Heart right ventricle (tissue), 16 donors: ENCODE measurements around the gene OR2V1. TPM values are rescaled to one million over a fixed set of nuclear protein-coding genes. Genes with fewer than 3 reads are reported as not detected.

Experiments used
- ATAC-seq, 8 donors: fragments of 200-7000 bp; cut with Tn5 transposase; one replicate each; pipeline ENCODE4 v1.9.1; 2020; ENCODE audit warnings: mild to moderate bottlenecking in 8 of 8, moderate library complexity in 8 of 8, moderate number of reproducible peaks in 1 of 8
- DNase-seq, 2 donors: peaks; one replicate each; pipeline ENCODE4 v3.0.0-alpha.2; 2020
- H3K27ac ChIP-seq, 10 donors: fragments of 200-600 bp; sonication (generic) in 2 of 10; one replicate each; pipeline versions ENCODE4 v1.5.0 to v1.8.0; 2020 to 2022; ENCODE audit warnings: mild to moderate bottlenecking in 3 of 10
- H3K27me3 ChIP-seq, 7 donors: fragments of 200-600 bp; one replicate each; pipeline ENCODE4 v1.8.0; 2021 to 2022; ENCODE audit warnings: mild to moderate bottlenecking in 2 of 7
- H3K36me3 ChIP-seq, 9 donors: fragments of 200-600 bp; sonication (generic) in 1 of 9; one replicate each; pipeline versions ENCODE4 v1.5.0 to v1.8.0; 2020 to 2022; ENCODE audit warnings: mild to moderate bottlenecking in 2 of 9
- H3K4me1 ChIP-seq, 9 donors: fragments of 200-600 bp; sonication (generic) in 1 of 9; one replicate each; pipeline versions ENCODE4 v1.5.0 to v1.8.0; 2020 to 2022; ENCODE audit warnings: mild to moderate bottlenecking in 4 of 9
- H3K4me3 ChIP-seq, 10 donors: fragments of 200-600 bp; sonication (generic) in 2 of 10; one replicate each; pipeline versions ENCODE4 v1.5.0 to v1.8.0; 2020 to 2022; ENCODE audit warnings: mild to moderate bottlenecking in 7 of 10, moderate library complexity in 2 of 10
- H3K9me3 ChIP-seq, 11 donors: fragments of 200-600 bp in 10 of 11; sonication (generic) in 2 of 11; one replicate each; pipeline versions ENCODE4 v1.5.0 to v1.8.0; 2013 to 2022; ENCODE audit warnings: mild to moderate bottlenecking in 2 of 11, control low read depth in 1 of 11, moderate library complexity in 1 of 11
- WGBS, 2 donors: extraction: QIAGEN DNeasy Blood & Tissue Kit; methylation state at CpG; one replicate each; pipeline ENCODE4 v1.1.7; 2013; ENCODE audit warnings: inconsistent platforms in 1 of 2; 5-methylcytosine and 5-hydroxymethylcytosine counted together
- intact Hi-C, 10 donors: fragments of 100-400 bp; cut with DNase I; formaldehyde crosslinking; loops; one replicate each; pipeline versions ENCODE4 v1.11.1 to v1.14.2; 2022
- polyA plus RNA-seq, 2 donors: library from polyadenylated mRNA; stranded (reverse); fragments of 200-250 nt; gene quantifications; one replicate each; pipeline ENCODE4 v1.2.3, GENCODE V29; 2013
- total RNA-seq, 10 donors: library from RNA; stranded (reverse); fragmentation: NEBNext Ultra II Directional in 3 of 10; extraction: Animal tissue kit (Norgen Biotek cat#: 25700) in 3 of 10; gene quantifications; one replicate each; pipeline versions ENCODE4 v1.2.1 to v1.2.4, GENCODE V29; 2021 to 2023
- TF ChIP-seq, protein P1 (sequence below), 9 donors: fragments of 200-600 bp; sonication (generic) in 2 of 9; IDR thresholded peaks; one replicate each; pipeline versions ENCODE4 v1.5.0 to v1.8.0; 2021 to 2022; ENCODE audit warnings: antibody characterized with exemption in 9 of 9, mild to moderate bottlenecking in 5 of 9, moderate library complexity in 1 of 9
- donor health status: Arrhythmogenic right ventricular cardiomyopathy.
- donor health status: ischemic (EF 13 %, LVEDD 7.1; RV severe dilation, severe dysfunction).
- donor health status: healthy with polysubstance abuse.
- donor health status: DM: no; HTN: yes; CAD: no.
- donor health status: DM: no; HTN: no; CAD: no.
- donor health status: ischemic (EF 25% LVEDD 6.9; RV normal size, moderate dysfunction).
- donor health status: ischemic (EF 25% LVEDD 5.7; RV mildly dilated, moderate dysfunction).
- donor health status: healthy.
- donor health status: DM: yes; HTN: yes; CAD: no.
- donor health status: Ischemic cardiomyopathy.
- donor health status: ischemic (EF 35%, LVEDD 5.7; RV mildly dilated, moderate dysfunction).
- donor health status: nonischemic (EF 11% LVEDD 7.7; RV severe dilation, severe dysfunction).
- donor health status: DM: yes; HTN: yes; CAD: no.
- donor health status: PGD.
- donor health status: ischemic (EF 29% LVEDD 5.4; RV normal size, mild dysfunction).
- donor health status: nonischemic (EF 23%, LVEDD 6.1; RV moderate dilation, normal function).

The OR2V1 gene
- total and polyA plus RNA-seq, 12 donors, result not detected

DNA sequence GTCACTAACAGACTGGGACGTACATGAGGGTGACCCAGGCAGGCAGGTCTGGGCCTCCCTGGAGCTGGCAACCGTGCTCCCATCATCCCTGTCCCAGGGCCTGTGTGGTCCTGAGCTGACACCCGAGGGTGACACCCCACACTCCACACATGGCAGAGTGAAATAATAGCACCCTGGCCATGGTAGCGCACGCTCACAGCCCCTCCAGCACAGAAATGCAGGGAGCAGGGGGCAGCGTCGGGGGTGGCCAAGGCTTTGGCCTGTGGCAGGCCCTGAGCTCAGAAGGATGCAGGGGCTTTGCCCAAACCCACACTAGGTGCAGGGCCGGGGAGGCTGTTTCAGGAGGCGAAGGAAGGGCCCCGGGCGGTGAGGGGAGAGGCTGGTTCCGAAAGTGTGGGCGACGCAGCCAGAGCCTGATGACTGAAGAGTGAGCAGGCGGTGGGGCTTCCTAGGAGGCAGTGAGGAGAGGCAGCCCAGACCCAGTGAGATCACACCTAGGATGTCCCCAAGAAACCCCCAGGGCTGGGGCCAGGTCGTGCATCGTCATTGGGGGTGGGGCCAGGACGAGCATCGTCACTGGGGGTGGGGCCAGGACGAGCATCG is 29.3 kb upstream of the OR2V1 start:
- DNase-seq (peak; percentile 20 to 42), ATAC-seq (peak; percentile 34 to 80 (median 64))
- H3K27ac ChIP-seq, result peak overlapping the region in 7 of 10 donors; percentile 5 to 82 (median 52)
- peaks cover 0 to 15% (median 5%) of the 10 kb centered on the region in 9 donors for H3K4me1 ChIP-seq
- TF ChIP-seq, protein P1, sequence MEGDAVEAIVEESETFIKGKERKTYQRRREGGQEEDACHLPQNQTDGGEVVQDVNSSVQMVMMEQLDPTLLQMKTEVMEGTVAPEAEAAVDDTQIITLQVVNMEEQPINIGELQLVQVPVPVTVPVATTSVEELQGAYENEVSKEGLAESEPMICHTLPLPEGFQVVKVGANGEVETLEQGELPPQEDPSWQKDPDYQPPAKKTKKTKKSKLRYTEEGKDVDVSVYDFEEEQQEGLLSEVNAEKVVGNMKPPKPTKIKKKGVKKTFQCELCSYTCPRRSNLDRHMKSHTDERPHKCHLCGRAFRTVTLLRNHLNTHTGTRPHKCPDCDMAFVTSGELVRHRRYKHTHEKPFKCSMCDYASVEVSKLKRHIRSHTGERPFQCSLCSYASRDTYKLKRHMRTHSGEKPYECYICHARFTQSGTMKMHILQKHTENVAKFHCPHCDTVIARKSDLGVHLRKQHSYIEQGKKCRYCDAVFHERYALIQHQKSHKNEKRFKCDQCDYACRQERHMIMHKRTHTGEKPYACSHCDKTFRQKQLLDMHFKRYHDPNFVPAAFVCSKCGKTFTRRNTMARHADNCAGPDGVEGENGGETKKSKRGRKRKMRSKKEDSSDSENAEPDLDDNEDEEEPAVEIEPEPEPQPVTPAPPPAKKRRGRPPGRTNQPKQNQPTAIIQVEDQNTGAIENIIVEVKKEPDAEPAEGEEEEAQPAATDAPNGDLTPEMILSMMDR (IDR thresholded peaks at IDR 0.05), result no peak
- intact Hi-C loops, result loop anchor here in 3 of 10 donors (10.0 kb wide), 2 partner anchors 115 to 295 kb away; partner anchors contain the start of genes BTNL9 (in 2 of the 3) and ZFP62 (in 1 of the 3)
- 56 to 63% methylated on average over 19 to 21 of the region's 21 CpGs for WGBS, 2 donors
- H3K9me3 ChIP-seq, result no peaks in the 10 kb centered on the region
- peak overlapping the region in 9 of 10 donors; percentile 18 to 50 (median 36) for H3K4me3 ChIP-seq
- no peaks in the 10 kb centered on the region for H3K36me3 ChIP-seq
- H3K27me3 ChIP-seq, result peaks cover 0 to 34% (median 13%) of the 10 kb centered on the region in 7 donors

DNA sequence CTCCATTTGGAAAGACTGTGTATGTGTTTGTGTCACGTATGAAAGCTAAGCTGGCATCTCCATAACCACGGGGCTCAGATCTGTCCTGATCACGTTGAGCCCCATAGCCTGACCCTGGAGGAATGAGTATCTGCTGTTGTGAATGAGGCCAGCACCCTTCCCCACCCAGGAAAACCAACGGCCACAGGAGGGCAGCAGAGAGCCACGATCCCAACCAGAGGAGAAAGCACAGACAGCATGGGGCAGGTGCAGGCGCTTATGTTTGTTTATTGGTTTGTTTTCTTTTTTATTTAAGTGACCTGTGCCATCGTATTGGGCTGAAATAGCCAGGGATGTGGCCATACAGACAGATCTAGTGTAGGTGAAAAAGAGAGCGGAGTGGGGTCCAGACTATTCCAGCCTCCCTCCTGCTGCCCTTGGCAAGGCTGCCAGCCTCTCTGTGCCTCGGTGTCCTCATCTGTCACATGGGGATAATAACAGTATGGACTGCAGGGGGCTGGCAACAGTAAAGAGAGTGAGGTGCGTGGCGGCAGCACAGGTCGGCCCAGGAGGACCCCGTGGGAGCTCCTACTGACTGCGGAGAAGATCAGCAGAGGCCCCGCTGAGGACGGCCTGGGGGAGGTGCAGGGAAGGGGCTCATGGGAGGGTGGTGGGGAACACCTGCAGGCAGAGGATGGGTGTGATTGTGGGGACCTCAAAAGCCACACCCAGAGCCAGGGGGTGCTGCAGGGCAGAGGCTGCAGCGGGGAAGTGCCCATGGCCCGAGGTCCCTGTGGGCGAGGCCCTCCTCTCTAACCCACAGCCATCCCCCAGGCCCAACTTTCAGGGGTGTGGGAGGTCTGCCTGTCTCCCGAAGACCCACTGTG is 28.6 kb upstream of the OR2V1 start:
- no peaks in the 10 kb centered on the region for H3K36me3 ChIP-seq
- peak; percentile 82 to 88 for DNase-seq
- peak; percentile 85 to 96 (median 90) for ATAC-seq
- TF ChIP-seq, protein P1 (IDR thresholded peaks at IDR 0.05), result peak; percentile 69 to 93 (median 87)
- 54 to 56% methylated on average over 20 of the region's 20 CpGs for WGBS, 2 donors
- H3K27me3 ChIP-seq, result peaks cover 0 to 41% (median 7%) of the 10 kb centered on the region in 7 donors
- peak overlapping the region in 1 of 10 donors; percentile 39 for H3K4me3 ChIP-seq
- intact Hi-C loops, result loop anchor here (1.0 to 10.0 kb wide), 9 partner anchors 105 to 377 kb away; partner anchors contain the start of genes ZFP62 (in 4 of the 10), BTNL9 (in 3 of the 10) and MGAT1 (in 1 of the 10)
- peaks cover 0 to 15% (median 5%) of the 10 kb centered on the region in 9 donors for H3K4me1 ChIP-seq
- peak overlapping the region in 4 of 10 donors; percentile 39 to 82 (median 72) for H3K27ac ChIP-seq
- H3K9me3 ChIP-seq, result no peaks in the 10 kb centered on the region

DNA sequence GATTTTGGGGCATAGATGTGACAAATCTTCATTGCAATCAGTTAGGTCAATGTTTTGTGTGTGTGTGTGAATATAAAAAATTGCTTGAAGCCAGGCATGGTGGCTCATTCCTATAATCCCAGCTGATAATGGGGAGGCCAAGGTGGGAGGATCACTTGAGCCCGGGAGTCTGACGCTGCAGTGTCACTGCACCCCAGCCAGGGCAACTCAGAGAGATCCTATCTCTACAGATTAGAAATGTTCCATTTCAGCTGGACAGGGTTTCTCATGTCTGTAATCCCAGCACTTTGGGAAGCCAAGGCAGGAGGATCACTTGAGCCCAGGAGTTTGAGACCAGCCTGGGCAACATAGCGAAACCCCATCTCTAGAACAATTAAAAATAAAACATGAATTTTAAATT is 27.9 kb upstream of the OR2V1 start:
- 84 to 89% methylated on average over 3 of the region's 3 CpGs for WGBS, 2 donors
- TF ChIP-seq, protein P1 (IDR thresholded peaks at IDR 0.05), result no peak
- ATAC-seq (no peak), DNase-seq (no peak)
- Histone ChIP-seq H3K36me3 (no peaks in the 10 kb centered on the region), H3K27me3 (peaks cover 0 to 41% (median 5%) of the 10 kb centered on the region in 7 donors), H3K9me3 (no peaks in the 10 kb centered on the region), H3K4me1 (peaks cover 0 to 15% (median 5%) of the 10 kb centered on the region in 9 donors), H3K4me3 (no peak overlapping the region), H3K27ac (no peak overlapping the region)
- intact Hi-C loops, result loop anchor here in 8 of 10 donors (1.0 to 10.0 kb wide), 8 partner anchors 104 to 377 kb away; partner anchors contain the start of genes ZFP62 (in 3 of the 8), BTNL9 (in 1 of the 8) and MGAT1 (in 1 of the 8)

DNA sequence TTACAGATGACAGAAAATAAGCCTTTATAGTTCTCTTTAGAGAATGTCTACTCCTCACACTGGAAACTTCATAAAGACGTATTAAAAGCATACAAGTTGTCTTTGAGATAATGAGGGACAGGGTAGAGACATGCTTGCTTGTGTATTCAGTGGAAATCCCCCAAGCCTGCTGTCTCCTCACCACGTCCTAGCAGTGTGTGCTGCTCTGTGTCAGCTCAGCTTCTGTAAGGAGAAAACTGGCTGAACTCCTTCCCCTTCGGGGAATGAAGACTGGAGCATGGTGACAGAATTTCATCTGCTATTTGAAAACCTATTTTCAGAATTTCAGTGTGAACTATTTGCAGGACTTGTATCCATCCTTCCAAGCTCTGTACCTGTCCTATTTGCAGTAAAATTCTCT is 25.8 kb upstream of the OR2V1 start:
- WGBS, 2 donors, result 51 to 54% methylated on average over 3 of the region's 3 CpGs
- TF ChIP-seq, protein P1 (IDR thresholded peaks at IDR 0.05), result no peak
- intact Hi-C loops, result loop anchor here in 8 of 10 donors (5.0 to 10.0 kb wide), 7 partner anchors 102 to 374 kb away; partner anchors contain the start of genes ZFP62 (in 3 of the 8), BTNL9 (in 1 of the 8) and MGAT1 (in 1 of the 8)
- H3K9me3 ChIP-seq, result no peaks in the 10 kb centered on the region
- H3K27me3 ChIP-seq, result peaks cover 0 to 21% (median 0%) of the 10 kb centered on the region in 7 donors
- ATAC-seq, result no peak
- peaks cover 0 to 12% (median 5%) of the 10 kb centered on the region in 9 donors for H3K4me1 ChIP-seq
- no peaks in the 10 kb centered on the region for H3K36me3 ChIP-seq
- DNase-seq, result no peak
- H3K27ac ChIP-seq, result no peak overlapping the region
- H3K4me3 ChIP-seq, result no peak overlapping the region
